ENCODE data around the gene TRIM62. TPM values are rescaled to one million over a fixed set of nuclear protein-coding genes. Genes with fewer than 3 reads are reported as not detected.

The TRIM62 gene
- total RNA-seq, 1 donor from 2014 or later, result 2.3 TPM

- ATAC-seq (no peak), DNase-seq (ENCODE audit: missing footprints) (no peak)
- intact Hi-C loops (cut with DNase I), result no loop called here
Observed at GRCh38 chr1:33165809-33166208, 16.0 kb downstream of the TRIM62 start.

- ATAC-seq (no peak), DNase-seq (ENCODE audit: missing footprints) (no peak)
- intact Hi-C loops (cut with DNase I), result no loop called here
Observed at GRCh38 chr1:33165209-33165608, 16.6 kb downstream of the TRIM62 start.

DNA sequence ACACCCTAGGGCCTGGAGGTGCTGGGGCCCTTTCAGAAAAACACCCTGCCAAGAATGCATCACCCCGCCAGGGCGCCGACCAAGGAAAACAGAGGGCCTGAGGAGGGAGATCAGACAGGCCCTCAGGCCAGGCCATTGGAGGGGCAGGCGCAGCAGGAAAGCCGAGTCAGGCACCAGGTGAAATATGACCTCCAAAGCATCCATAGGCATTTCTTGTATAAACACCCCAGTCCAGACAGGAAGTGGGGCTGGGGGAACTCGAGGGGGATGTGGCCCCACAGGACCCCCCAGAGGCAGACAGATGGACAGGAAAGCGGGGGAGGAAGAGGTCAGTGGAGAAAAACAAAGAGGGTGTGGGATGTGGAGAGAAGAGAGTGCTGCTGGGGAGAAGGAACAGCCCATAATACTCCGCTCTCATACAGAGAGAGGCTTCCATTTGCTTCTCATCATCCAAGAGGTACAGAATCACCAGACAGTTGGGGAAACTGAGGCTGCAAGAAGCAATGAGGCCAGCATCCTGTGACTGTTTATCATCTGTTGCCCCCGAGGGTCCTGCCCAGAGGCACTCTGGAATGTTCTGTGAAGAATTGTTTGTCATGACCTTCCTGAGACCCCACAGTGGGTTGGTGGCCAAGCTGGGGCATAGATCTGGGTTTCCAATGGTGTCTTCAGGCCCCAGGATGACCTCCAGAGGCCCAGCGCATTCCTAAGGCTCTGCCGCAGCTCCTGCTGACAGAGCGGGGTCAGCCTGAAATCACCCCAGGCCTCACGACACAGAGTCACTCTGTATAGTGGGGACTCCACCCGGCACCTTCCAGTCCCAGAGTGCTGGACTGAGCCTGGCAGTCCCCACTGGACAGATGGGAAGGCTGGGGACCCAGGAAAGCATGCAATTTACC, 18.0 kb downstream of the TRIM62 start:
- ATAC-seq (no peak), DNase-seq (ENCODE audit: missing footprints) (no peak)
- intact Hi-C loops (cut with DNase I), result no loop called here

DNA sequence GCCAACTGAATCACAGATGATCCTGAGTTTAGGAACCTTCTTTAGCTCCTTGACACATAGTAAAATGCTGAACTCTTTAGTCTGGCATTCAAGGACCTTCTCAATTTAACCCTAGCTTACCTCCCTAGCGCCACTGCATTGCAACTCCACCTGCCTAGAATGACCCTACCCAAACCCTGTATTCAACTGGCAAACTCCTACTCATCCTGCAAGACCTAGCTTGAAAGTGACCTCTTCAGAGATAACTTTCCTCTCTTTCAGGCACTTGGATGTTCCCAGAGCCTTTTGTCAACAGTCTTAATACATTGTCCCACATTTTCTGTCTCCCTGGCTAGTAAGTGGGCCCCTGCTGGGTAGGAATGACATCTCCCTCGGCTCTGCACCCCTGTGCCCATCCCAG, 19.7 kb downstream of the TRIM62 start:
- DNase-seq (ENCODE audit: missing footprints) (no peak), ATAC-seq (no peak)
- intact Hi-C loops (cut with DNase I), result no loop called here

GRCh38 chr1:33161061-33161681, 20.7 kb downstream of the TRIM62 start:
- DNase-seq (ENCODE audit: missing footprints), result peak; percentile 80
- intact Hi-C loops (cut with DNase I), result no loop called here

DNA sequence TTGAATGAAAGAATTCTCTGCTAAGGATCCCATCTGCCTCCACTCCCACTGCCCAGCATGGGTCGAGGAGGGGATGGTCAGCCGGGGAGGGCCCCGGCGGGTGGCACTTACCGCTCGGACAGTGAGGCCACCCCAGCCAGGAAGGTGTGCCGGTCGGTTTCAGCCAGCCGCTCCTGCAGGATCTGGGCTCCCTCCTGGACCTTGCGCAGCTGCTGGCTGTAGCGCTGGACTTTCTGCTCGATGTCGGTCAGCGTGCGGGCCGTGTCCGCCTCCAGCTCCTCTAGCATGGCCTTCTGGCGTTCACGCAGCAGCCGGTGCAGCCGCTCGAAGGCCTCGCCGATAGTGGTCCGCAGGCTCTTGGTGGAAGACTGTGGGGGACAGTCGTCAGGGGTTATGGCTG, 22.3 kb downstream of the TRIM62 start:
- ATAC-seq (no peak), DNase-seq (ENCODE audit: missing footprints) (no peak)
- intact Hi-C loops (cut with DNase I), result loop anchor here (10.0 kb wide), 1 partner anchor 95 kb away; the partner anchor contains the start of gene ZNF362

More at GRCh38 chr1:33161061-33161681, 20.7 kb downstream of the TRIM62 start:
- peak; percentile 62 for ATAC-seq

DNA sequence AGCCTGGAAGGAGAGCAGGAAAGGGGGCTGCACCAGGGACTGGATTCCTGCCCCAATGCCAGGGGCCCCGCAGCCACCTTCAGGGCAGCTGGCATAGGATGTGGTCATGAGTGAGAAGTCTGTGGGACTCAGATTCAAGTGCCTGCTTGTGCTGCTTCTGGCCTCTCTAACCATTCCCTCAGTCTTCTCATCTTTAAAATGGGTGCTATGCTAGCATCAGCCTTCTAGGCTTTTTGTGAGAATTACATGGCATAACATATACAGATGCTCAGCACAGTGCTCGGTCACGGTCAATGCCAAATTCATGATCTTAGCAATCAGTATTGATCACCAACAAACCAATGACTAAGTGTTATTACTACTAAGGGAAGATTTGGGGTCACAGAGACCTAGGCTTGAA, 23.5 kb downstream of the TRIM62 start:
- DNase-seq (ENCODE audit: missing footprints) (no peak), ATAC-seq (no peak)
- intact Hi-C loops (cut with DNase I), result loop anchor here (10.0 kb wide), 1 partner anchor 96 kb away; the partner anchor contains the start of gene ZNF362

DNA sequence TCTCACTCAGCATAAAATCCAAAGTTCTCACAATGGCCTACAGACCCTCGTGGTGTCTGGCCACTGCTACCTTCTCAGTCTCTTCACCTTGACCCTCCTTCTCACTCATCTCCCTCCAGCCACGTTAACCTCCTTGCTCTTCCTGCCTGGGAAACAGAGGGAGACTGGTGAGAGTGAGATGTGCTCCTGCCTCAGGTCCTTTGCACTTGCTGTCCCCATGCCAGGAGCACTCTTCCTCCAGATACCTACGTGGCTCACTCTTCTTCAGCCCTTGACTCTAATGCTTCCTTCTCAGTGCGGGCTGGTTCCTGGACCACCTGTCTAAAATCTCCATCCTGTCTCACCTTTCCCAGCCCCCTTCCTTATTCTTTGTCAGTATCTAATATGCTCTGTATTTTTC, 24.7 kb downstream of the TRIM62 start:
- intact Hi-C loops (cut with DNase I), result loop anchor here (10.0 kb wide), 1 partner anchor 98 kb away; the partner anchor contains the start of gene ZNF362
- DNase-seq (ENCODE audit: missing footprints) (no peak), ATAC-seq (no peak)

DNA sequence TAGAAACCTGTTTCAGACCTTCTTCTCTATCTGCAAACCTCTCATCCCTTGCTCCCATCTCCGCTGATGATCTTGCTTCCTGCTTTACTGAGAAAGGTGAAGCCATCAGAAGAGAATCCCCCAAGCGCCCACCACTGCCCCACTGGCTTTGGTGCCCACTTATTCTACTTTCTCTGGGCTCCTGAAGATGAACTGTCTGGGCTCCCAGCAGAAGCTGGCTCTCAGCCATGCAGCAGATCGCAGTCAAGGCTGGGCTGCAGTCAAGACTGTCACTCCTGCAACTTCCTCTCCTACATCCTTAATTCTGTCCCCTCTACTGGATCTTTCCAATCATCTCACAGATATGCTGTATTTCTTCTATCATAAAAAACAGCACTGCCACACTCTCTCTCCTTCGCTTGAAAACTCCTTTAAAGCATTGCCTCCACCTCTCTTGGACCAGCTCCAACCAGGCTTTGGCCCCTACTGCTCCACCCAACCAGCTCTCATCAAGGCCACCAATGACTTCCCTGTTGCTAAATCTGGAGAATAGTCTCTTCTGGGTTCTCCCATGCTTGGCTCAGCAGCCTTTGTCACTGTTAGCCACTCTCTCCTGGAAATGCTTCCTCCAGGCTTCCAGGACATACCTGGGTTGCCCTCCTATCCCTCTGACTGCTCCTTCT, 25.8 kb downstream of the TRIM62 start:
- DNase-seq (ENCODE audit: missing footprints), result no peak
- intact Hi-C loops (cut with DNase I), result loop anchor here (10.0 kb wide), 1 partner anchor 99 kb away; the partner anchor contains the start of gene ZNF362
- ATAC-seq, result no peak

- intact Hi-C loops (cut with DNase I), result loop anchor here (2.0 to 10.0 kb wide), 2 partner anchors 27 to 101 kb away; partner anchors contain the start of gene ZNF362
- DNase-seq (ENCODE audit: missing footprints) (no peak), ATAC-seq (no peak)
Observed at GRCh38 chr1:33153650-33154049, 28.2 kb downstream of the TRIM62 start.

GRCh38 chr1:33152685-33153432, 29.0 kb downstream of the TRIM62 start:
- DNase-seq (ENCODE audit: missing footprints), result peak; percentile 94
- intact Hi-C loops (cut with DNase I), result loop anchor here (2.0 to 10.0 kb wide), 2 partner anchors 26 to 102 kb away; partner anchors contain the start of gene ZNF362
- ATAC-seq, result peak; percentile 96

- intact Hi-C loops (cut with DNase I), result loop anchor here (10.0 kb wide), 1 partner anchor 104 kb away; the partner anchor contains the start of gene ZNF362
- ATAC-seq, result no peak
- DNase-seq (ENCODE audit: missing footprints), result no peak
Observed at GRCh38 chr1:33151116-33151515, 30.7 kb downstream of the TRIM62 start.

- DNase-seq (ENCODE audit: missing footprints), result no peak
- no peak for ATAC-seq
Observed at GRCh38 chr1:33150522-33150921, 31.3 kb downstream of the TRIM62 start.

GRCh38 chr1:33149453-33150190, 32.2 kb downstream of the TRIM62 start:
- no peak for DNase-seq (ENCODE audit: missing footprints)
- no peak for ATAC-seq
- intact Hi-C loops (cut with DNase I), result loop anchor here (10.0 kb wide), 1 partner anchor 105 kb away; the partner anchor contains the start of gene ZNF362

More at GRCh38 chr1:33150522-33150921, 31.3 kb downstream of the TRIM62 start:
- intact Hi-C loops (cut with DNase I), result loop anchor here (10.0 kb wide), 1 partner anchor 104 kb away; the partner anchor contains the start of gene ZNF362

DNA sequence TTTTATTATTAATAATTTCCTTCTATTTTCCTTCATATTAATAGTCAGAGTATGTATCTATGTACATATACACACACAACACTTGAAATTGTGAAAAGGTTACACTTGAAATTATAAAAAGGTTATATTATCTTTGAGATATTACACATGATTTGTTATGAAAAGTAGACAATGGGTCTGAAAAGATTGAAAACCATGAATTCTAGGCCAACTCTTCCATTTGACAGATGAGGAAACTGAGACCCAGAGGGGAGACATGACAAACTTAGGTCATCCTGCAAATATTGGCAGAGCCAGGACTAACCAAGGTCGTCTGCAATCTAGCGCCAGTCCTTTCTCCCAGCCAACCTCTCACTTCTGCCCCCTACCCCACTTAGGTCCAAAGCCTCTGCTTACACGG, 33.2 kb downstream of the TRIM62 start:
- no peak for DNase-seq (ENCODE audit: missing footprints)
- intact Hi-C loops (cut with DNase I), result no loop called here
- ATAC-seq, result no peak

GRCh38 chr1:33147997-33148314, 33.9 kb downstream of the TRIM62 start:
- intact Hi-C loops (cut with DNase I), result no loop called here
- ATAC-seq, result no peak

DNA sequence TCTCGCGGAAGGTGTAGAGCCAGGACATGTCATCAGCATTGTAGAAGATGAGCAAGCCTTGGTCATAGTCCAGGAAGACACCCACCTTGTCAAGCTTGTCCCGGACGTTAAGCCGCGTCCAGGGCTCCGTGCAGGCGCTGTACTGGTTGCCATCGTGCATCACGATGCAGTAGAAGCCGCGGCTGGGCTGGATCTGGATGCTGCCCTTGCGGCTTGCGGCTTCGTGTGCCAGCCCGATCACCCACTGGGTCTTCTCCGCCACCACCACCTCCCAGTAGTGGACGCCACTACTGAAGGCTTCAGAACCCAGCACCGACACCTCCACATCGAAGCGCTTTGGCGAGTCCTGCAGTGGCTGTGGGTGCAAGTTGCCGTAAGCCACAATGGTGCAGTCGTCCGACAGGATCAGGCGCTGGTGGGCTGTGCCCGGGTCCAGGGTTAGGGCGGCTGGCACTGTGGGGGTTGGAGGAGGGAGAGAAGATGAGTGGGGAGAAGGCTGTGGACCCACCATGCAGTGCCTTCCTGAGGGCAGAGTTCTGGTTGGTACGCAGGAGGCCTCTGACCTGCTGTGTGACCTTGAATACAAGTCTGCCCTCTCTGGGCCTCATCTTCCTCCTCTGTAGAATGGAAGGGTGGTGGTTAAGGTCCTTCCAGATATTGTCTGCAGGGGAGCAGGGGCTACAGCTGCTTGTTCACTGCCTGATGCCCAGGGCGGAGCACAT, 34.4 kb downstream of the TRIM62 start:
- intact Hi-C loops (cut with DNase I), result no loop called here
- no peak for ATAC-seq
- no peak for DNase-seq (ENCODE audit: missing footprints)

More at GRCh38 chr1:33147997-33148314, 33.9 kb downstream of the TRIM62 start:
- DNase-seq (ENCODE audit: missing footprints), result no peak
